ENCODE results near the gene SPAG17.

GRCh38 chr1:117921991-117922390 lies 263.0 kb downstream of the SPAG17 start:
- TF ChIP-seq CTCF (IDR thresholded peaks at IDR 0.05) = no peak
- TF ChIP-seq POLR2A (IDR thresholded peaks at IDR 0.05) = no peak
